Mucosa of stomach (tissue), 1 donor: ENCODE measurements around the gene PDGFD.

ENCODE experiments used
- H3K27me3 ChIP-seq: one replicate; pipeline ENCODE4 v1.7.0; 2013; ENCODE audit warnings: mild to moderate bottlenecking, low read length; ENCODE audit not compliant: control insufficient read depth, insufficient read depth
- H3K36me3 ChIP-seq: one replicate; pipeline ENCODE4 v1.7.0; 2013; ENCODE audit warnings: low read length; ENCODE audit not compliant: control insufficient read depth, insufficient read depth
- H3K4me1 ChIP-seq: one replicate; pipeline ENCODE4 v1.7.0; 2013; ENCODE audit warnings: mild to moderate bottlenecking, low read length; ENCODE audit not compliant: control insufficient read depth, insufficient read depth
- H3K4me3 ChIP-seq: one replicate; pipeline ENCODE4 v1.7.0; 2013; ENCODE audit warnings: low read length
- H3K9ac ChIP-seq: one replicate; pipeline ENCODE4 v1.7.0; 2013; ENCODE audit warnings: mild to moderate bottlenecking, low read length, moderate library complexity
- H3K9me3 ChIP-seq: one replicate; pipeline ENCODE4 v1.7.0; 2013; ENCODE audit warnings: mild to moderate bottlenecking, low read length, moderate library complexity; ENCODE audit not compliant: control insufficient read depth
- donor health status: Pancreatic carcinoma.

The PDGFD gene

GRCh38 chr11:104161751-104162450 lies 2.0 kb downstream of the PDGFD start:
- no peaks in the 10 kb centered on the region for H3K36me3 ChIP-seq
- no peaks in the 10 kb centered on the region for H3K9me3 ChIP-seq
- peaks cover 6% of the 10 kb centered on the region for H3K4me1 ChIP-seq
- H3K9ac ChIP-seq = no peak overlapping the region
- peaks cover 4% of the 10 kb centered on the region for H3K27me3 ChIP-seq
- H3K4me3 ChIP-seq = no peak overlapping the region

- H3K27me3 ChIP-seq = peaks cover 4% of the 10 kb centered on the region
- H3K4me1 ChIP-seq = peaks cover 6% of the 10 kb centered on the region
- no peaks in the 10 kb centered on the region for H3K9me3 ChIP-seq
- no peaks in the 10 kb centered on the region for H3K36me3 ChIP-seq
- no peak overlapping the region for H3K4me3 ChIP-seq
- no peak overlapping the region for H3K9ac ChIP-seq
Measured at GRCh38 chr11:104159356-104159755, 4.6 kb downstream of the PDGFD start.

- Histone ChIP-seq H3K9me3 (no peaks in the 10 kb centered on the region), H3K27me3 (no peaks in the 10 kb centered on the region), H3K9ac (no peak overlapping the region), H3K36me3 (no peaks in the 10 kb centered on the region), H3K4me3 (no peak overlapping the region), H3K4me1 (no peaks in the 10 kb centered on the region)
Measured at GRCh38 chr11:104155375-104155774, 8.6 kb downstream of the PDGFD start.

GRCh38 chr11:104154296-104154695 lies 9.7 kb downstream of the PDGFD start:
- H3K36me3 ChIP-seq = no peaks in the 10 kb centered on the region
- H3K4me1 ChIP-seq = no peaks in the 10 kb centered on the region
- no peak overlapping the region for H3K4me3 ChIP-seq
- no peaks in the 10 kb centered on the region for H3K9me3 ChIP-seq
- H3K27me3 ChIP-seq = no peaks in the 10 kb centered on the region
- no peak overlapping the region for H3K9ac ChIP-seq

- no peak overlapping the region for H3K4me3 ChIP-seq
- no peaks in the 10 kb centered on the region for H3K27me3 ChIP-seq
- H3K4me1 ChIP-seq = no peaks in the 10 kb centered on the region
- H3K9me3 ChIP-seq = no peaks in the 10 kb centered on the region
- H3K9ac ChIP-seq = no peak overlapping the region
- H3K36me3 ChIP-seq = no peaks in the 10 kb centered on the region
Measured at GRCh38 chr11:104152941-104153505, 10.9 kb downstream of the PDGFD start.

- Histone ChIP-seq H3K36me3 (no peaks in the 10 kb centered on the region), H3K27me3 (no peaks in the 10 kb centered on the region), H3K9me3 (no peaks in the 10 kb centered on the region), H3K4me3 (no peak overlapping the region), H3K4me1 (no peaks in the 10 kb centered on the region), H3K9ac (no peak overlapping the region)
Measured at GRCh38 chr11:104151404-104152204, 12.3 kb downstream of the PDGFD start.

- no peaks in the 10 kb centered on the region for H3K4me1 ChIP-seq
- H3K4me3 ChIP-seq = no peak overlapping the region
- no peaks in the 10 kb centered on the region for H3K27me3 ChIP-seq
- no peaks in the 10 kb centered on the region for H3K9me3 ChIP-seq
- H3K36me3 ChIP-seq = no peaks in the 10 kb centered on the region
- H3K9ac ChIP-seq = no peak overlapping the region
Measured at GRCh38 chr11:104148706-104149105, 15.2 kb downstream of the PDGFD start.

- H3K9me3 ChIP-seq = no peaks in the 10 kb centered on the region
- H3K4me1 ChIP-seq = no peaks in the 10 kb centered on the region
- no peaks in the 10 kb centered on the region for H3K27me3 ChIP-seq
- no peaks in the 10 kb centered on the region for H3K36me3 ChIP-seq
- H3K4me3 ChIP-seq = no peak overlapping the region
- H3K9ac ChIP-seq = no peak overlapping the region
Measured at GRCh38 chr11:104148074-104148473, 15.9 kb downstream of the PDGFD start.

- Histone ChIP-seq H3K27me3 (no peaks in the 10 kb centered on the region), H3K4me3 (no peak overlapping the region), H3K36me3 (no peaks in the 10 kb centered on the region), H3K4me1 (no peaks in the 10 kb centered on the region), H3K9ac (no peak overlapping the region), H3K9me3 (no peaks in the 10 kb centered on the region)
Measured at GRCh38 chr11:104146943-104147342, 17.0 kb downstream of the PDGFD start.

- Histone ChIP-seq H3K4me3 (no peak overlapping the region), H3K4me1 (no peaks in the 10 kb centered on the region), H3K9me3 (no peaks in the 10 kb centered on the region), H3K36me3 (no peaks in the 10 kb centered on the region), H3K9ac (no peak overlapping the region), H3K27me3 (no peaks in the 10 kb centered on the region)
Measured at GRCh38 chr11:104146421-104146820, 17.5 kb downstream of the PDGFD start.

- Histone ChIP-seq H3K9me3 (no peaks in the 10 kb centered on the region), H3K9ac (no peak overlapping the region), H3K36me3 (no peaks in the 10 kb centered on the region), H3K4me1 (no peaks in the 10 kb centered on the region), H3K27me3 (no peaks in the 10 kb centered on the region), H3K4me3 (no peak overlapping the region)
Measured at GRCh38 chr11:104145062-104145461, 18.9 kb downstream of the PDGFD start.

GRCh38 chr11:104142698-104143097 lies 21.2 kb downstream of the PDGFD start:
- H3K36me3 ChIP-seq = no peaks in the 10 kb centered on the region
- H3K27me3 ChIP-seq = no peaks in the 10 kb centered on the region
- H3K4me3 ChIP-seq = no peak overlapping the region
- no peaks in the 10 kb centered on the region for H3K4me1 ChIP-seq
- H3K9ac ChIP-seq = no peak overlapping the region
- no peaks in the 10 kb centered on the region for H3K9me3 ChIP-seq
